HG02610 (cell line): Measurements from ENCODE around the gene ATP5F1B.
A peak's percentile ranks its signal among the peaks of the same experiment; 100 is the strongest.
"Not testable (repeated sequence)": the region's sequence is repeated elsewhere in the genome, so short reads cannot be mapped to it uniquely, and the experiment has no call there.

ENCODE experiments used
- ATAC-seq: cut with Tn5 transposase; IDR thresholded peaks from one replicate; pipeline ENCODE4 v1.9.1; 2021; ENCODE audit warnings: mild to moderate bottlenecking, moderate library complexity; ENCODE audit not compliant: unreplicated experiment

The ATP5F1B gene

DNA sequence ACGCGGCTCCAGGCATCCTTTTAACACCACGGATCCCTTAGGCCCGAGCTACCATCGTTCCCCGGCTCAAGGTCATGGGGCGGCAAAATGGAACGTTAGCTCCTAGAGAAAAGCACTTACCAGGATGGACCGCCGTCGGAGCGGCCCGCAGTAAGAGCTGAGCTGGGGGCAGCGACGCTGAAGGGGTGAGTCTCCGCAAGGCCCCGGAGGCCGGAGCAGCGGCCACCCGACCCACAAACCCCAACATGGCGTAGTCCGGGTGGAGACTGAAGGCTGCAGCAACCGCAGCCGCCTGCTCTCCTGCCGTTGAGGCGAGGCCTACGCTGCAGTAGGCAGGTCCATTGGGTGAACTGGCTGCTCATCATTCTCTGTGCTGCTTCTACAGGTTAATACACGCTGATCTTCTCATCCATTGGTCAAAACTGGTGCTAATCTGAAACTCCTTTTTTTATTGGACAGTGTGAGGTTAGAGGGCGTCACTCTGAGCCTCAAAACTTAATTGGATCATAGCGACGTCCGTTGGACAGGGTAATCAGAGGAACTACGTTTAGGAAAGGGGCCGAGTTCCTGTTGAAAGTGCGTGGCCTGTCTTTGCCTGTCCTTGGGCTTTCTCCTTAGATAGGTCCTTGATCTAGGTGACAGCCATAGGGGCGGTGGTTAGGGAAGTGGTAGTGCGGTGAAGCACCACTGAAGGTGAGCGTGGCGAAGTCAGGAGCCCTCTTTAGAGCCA, at the start of gene ATP5F1B:
TSS of gene ATP5F1B (minus strand) at position 268 of the 730 bp plus-strand sequence. CDS start at position 247, 21 bp downstream.
- peak; percentile 98 for ATAC-seq

DNA sequence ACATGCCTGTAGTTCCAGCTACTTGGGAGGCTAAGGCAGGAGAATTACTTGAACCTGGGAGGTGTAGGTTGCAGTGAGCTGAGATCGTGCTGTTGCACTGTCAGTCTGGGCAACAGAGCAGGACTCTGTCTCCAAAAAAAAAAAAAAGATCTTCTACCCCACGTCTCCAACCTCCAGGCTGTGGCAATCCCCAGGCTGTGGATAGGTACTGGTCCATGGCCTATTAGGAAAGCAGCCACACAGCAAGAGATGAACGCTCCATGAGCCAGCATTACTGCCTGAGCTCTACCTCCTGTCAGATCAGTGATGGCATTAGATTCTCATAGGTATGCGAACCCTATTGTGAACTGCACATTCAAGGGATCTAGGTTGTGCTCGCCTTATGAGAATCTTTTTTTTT, 48.4 kb upstream of the ATP5F1B start:
- no peak for ATAC-seq

DNA sequence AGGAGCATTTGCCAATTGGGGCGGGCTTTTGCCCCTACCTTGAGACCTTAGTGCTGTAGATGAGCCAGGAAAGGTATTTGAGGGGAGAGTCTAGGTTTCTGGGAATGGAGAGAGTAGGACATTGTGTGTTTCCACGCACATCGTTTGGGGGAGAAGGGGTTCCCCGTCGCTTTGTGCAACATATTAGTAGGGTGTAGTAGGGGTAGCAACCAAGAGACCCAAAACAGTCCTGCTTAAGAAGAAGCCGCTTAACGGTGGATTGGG, 43.0 kb upstream of the ATP5F1B start:
- no peak for ATAC-seq

DNA sequence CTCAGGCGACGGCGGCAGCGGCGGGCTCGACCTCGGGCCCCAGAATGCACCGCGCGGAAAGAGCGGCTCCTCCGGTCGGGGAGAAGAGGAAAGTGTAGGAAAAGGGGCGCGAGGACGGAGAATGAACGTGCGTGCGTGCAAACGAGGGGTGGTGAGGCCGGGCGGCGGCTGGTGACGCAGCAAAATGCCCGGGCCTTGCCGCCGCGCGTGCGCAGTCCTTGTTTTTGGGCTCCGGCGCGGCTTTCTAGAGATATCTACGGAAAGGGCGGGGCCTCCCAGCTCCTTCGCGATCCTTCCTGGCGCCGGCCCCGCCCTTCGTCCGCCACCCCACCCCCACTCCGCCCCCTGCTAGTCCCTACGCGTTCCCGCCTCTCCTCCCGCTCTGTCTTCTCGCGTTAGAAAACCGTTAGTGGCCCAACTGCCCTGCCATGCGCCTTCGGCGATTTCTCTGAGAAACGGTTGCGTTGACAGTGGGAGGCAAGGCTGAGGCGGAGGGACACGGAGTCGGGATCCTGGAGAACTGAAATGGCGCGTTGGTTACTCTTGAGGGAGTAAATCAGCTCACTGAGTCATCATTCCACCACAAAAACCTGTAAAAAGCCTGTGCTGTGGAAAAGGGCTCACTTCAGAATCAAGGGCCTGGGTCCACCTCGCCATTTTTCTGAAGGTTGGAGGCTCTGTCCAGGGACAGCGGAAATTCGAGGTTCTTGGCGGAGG, 42.5 kb upstream of the ATP5F1B start, which contains the start of gene PTGES3:
TSS of gene PTGES3 (minus strand) at position 156 of the 717 bp plus-strand sequence. CDS start 285 bp downstream, outside the sequence.
- ATAC-seq, result peak; percentile 66

DNA sequence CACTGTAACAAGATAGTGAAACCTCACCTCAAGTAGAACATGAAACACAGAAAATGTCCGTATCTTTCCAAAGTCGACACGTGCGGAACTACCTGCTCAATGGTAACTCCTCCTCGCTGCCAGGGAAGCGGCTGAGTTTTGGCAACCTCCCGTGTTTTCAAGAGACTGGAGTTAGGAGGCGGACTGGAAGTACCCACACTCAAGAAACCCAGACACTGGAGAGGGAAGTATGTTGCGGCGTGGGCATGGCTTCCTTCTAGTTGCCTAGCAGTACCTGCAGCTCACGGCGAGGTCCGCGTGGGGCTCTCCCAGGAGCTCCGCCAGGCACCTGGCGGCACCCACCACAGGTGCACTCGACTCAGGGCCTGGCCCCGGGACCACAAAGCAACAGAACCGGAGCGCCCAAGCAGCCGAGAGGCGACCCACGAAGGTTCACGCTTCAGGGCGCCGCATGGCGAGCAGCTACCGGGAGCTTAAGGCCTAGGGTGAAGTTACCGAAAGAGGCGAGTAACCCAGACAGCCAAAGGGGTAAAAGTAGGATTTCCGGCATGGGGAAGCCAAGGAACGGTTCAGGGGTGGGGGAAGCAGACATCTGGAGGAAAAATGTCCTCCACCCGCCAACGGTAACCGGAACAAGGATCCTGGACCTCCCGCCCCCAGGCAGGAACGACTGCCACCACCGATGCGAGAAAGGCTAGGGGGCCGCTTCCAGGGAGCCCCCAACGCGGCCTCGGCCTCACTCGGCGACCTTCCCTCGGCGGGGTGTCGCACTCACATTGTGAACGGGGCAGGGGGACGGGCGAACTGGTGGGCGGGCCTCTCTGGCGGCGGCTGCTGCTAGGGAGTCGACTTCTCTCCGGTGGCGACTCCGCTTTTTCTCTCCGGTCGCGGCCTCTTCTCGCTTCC, 41.7 kb upstream of the ATP5F1B start:
- peak; percentile 18 for ATAC-seq

DNA sequence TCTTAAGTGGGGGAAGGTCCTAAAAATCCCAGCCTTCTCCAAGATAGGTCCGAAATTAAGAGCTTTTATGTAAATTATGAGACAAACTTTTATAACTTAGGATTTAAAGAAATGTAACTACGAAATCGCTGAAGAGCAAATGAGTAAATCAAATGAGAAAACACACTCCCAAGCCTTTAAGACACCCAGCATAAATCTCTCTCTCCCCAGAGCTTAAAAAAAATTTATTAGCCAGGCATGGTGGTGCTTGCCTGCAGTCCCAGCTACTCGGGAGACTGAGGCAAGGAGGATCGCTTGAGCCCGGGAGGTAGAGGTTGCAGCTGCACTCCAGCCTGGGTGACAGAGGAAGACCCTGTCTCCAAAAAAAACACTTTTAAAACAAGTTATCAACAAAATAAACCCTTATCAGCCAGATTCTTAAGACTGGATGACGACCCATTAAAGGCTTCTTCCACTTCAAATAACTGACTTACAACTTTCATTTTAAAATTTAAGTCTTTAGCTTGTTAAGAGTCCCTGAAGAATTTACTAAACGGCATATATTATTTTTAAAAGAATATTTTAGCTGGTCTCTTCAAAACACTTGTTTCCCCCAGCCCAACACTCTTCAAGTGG, 39.1 kb upstream of the ATP5F1B start:
- no peak for ATAC-seq

DNA sequence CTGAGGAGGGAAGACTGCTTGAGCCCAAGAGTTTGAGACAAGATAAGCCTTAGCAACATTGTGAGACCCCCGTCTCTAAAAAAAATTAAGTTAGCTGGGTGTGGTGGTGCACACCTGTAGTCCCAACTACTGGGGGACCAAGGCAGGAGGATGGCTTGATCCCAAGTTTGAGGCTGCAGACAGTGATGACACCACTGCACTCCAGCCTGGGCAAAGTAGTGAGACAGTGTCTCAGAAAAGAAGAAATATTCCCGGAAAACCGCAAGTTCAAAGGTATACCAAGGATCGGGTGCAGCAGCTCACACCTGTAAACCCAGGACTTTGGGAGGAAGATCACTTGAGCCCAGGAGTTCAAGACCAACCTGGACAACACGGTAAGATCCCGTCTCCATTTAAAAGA, 36.5 kb upstream of the ATP5F1B start:
- ATAC-seq, result no peak

DNA sequence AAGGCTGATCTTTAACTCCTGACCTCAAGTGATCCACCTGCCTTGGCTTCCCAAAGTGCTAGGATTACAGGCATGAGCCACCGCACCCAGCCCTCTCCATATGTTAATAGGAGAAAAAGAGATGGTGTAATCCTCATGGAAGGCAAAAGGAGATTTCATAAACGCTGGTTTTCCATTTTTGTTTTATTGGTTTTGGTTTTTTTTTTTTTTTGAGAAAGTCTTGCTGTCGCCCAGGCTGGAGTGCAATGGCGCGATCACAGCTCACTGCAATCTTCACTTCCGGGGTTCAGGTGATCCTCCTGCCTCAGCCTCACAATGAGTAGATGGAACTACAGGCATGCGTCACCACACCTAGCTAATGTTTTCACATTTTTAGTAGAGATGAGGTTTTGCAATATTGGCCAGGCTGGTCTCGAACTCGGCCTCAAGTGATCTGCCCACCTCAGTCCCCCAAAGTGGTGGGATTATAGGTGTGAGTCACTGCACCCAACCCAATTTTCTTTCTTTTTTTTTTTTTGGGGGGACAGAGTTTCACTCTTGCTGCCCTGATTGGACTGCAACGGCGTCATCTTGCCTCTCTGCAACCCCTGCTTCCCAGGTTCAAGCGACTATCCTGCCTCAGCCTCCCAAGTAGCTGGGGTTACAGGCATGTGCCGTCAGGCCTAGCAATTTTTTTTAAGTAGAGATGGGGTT, 34.2 kb upstream of the ATP5F1B start:
- ATAC-seq, result no peak

DNA sequence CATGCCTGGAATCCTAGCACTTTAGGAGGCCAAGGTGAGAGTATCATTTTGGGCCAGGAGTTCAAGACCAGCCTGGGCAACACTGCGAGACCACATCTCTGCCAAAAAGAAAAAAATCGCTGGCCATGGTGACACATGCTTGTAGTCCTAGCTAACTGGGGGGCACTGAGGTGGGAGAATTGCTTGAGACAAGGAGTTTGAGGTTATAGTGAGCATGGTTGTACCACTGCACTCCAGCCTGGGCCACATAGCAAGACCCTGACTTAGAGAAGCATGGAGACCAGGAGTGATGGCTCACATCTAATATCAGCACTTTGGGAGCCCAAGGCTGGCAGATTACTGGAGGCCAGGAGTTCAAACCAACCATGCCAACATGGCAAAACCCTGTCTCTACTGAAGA, 33.1 kb upstream of the ATP5F1B start:
- ATAC-seq, result no peak

DNA sequence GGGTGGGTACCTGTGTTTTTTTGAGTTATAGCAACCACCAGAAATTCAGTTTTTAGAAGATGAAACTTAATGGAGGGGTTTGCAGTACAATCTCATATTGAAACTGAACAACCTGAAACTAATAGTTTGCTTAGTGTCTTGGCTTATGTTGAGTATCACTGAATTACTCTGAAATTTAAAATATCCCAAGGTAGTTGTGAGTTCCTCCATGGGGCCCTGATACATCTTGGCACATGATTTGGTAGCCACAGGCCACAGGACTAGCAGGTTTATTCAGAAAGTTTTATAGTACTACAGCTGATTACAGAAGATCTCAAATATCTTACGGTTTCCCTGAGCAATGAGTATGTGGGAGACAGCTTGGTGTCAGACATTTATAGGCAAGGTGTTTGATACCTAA, 31.9 kb upstream of the ATP5F1B start:
- ATAC-seq, result peak; percentile 65

DNA sequence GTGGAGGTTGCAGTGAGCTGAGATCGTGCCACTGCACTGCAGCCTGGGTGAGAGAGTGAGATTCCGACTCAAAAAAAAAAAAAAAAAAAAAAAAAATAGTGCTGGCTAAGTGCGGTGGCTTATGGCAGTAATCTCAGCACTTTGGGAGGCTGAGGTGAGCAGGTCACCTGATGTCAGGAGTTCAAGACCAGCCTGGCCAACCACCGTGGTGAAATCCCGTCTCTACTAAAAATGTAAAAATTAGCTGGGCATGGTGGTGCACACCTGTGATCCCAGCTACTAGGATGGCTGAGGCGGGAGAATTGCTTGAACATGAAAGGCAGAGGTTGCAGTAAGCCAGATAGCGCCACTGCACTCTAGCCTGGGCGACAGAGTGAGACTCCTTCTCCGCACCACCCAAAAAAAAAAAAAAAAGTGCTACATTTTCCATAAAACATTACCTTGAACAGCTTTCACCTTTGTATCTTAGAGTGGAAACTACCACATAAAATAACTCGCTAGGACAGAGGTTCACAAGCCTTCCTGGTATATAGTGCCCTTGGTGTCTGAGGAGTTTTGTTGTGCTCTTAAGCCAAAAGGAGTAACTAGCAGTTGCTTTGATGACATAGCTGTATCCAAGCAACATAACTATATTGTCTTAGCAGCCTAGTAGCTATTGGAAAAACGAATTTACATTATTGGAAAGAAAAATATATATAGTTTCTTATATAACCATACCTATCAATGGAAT, 31.2 kb upstream of the ATP5F1B start:
- no peak for ATAC-seq

DNA sequence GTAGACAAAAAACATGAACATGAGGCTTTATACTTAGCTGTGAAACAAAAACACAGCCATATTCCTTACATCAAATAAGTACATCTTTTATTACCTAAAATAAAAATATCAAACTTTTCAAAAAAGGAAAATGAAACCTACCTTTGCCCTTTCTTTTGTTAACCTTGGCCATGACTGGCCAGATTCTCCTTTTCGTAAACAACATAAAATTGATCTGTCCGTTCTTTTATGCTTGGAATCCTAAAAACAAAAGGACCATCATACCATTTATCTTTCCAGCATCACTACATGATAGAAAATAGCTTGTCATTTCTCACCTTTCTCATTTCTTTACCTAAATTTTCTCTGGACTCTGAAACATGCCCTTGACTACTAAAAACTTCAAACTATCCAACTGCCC, 25.8 kb upstream of the ATP5F1B start:
- ATAC-seq, result no peak

DNA sequence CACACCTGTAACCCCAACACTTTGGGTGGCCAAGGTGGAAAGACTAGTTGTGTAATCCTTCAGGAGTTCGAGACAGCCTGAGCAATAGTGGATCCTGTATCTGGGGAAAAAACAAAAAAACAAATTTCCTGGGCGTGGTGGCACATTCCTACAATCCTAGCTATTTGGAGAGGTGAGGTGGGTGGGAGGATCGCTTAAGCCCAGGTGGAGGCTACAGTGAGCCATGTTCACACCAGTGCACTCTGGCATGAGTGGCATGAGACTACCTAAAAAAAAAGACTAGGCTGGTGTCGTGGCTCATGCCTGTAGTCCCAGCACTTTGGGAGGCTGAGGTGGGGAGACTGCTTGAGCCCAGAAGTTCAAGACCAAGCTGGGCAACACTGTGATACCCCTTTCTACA, 25.1 kb upstream of the ATP5F1B start:
- ATAC-seq, result no peak

DNA sequence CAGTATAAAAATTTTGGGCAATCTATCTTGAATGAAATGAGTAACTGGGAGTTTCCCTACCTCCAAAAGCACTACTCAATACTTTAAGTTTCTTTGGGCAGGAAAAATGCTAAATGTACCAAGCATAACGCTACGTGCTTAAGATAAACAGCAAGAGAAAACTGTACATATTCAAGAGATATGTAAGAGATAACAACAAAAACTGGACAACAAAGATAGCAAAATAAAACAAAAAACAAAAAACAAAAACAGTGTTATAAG, 22.3 kb upstream of the ATP5F1B start:
- ATAC-seq, result no peak

DNA sequence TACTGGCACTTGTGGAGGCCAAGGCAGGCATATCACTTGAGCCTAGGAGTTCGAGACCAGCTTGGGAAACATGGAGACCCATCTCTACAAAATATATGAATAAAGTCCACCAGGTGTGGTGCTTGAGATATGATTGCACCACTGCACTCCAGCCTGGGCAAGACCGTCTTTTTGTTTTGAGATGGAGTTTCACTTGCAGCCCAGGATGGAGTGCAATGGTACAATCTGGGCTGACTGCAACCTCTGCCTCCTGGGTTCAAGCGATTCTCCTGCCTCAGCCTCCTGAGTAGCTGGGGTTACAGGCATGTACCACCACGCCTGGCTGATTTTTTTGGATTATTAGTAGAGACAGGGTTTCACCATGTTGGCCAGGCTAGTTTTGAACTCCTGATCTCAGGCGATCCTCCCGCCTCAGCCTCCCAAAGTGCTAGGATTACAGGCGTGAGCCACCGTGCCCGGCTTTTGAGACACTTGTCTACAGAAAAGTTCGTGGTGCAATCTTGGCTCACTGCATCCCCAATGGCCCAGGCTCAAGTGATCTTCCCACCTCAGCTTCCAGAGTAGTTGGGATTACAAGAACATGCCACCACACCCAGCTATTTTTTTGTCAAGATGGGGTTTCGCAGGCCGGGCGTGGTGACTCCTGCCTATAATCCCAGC, 16.3 kb upstream of the ATP5F1B start:
- ATAC-seq, result no peak

DNA sequence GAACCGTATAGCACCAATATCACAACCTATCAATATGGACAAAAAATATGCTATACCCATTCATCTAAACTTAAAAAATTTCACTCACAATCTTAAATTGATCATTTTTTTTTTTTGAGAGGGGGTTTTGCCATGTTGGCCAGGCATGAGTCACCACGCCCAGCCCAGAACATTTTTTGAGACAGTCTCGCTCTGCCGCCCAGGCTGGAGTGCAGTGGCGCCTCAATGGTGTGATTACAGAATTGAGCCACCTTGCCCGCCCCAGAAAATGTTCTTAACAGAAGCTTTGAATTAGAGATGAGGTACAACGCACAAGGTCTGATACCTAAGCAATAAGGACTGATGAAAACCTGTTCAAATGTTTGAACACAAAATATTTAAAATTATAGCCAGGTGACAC, 15.8 kb upstream of the ATP5F1B start:
- no peak for ATAC-seq

DNA sequence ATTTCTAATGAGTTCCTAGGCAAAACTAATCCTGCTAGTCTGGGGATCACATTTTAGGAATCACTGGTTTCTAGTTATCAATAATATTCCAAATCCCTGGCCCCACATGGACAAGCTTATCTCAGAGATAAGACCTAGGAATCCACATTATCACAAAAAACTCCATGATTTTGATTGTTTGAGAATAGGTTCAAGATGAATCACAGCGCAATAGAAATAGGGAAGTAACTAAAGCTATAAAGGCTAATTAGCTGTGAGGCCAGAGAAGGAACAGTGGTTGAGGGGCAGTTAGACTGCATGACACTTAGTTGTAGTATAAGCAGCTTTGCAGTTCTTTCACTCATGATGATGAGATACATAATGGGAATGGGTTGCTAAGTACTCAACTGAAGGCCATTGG, 13.1 kb upstream of the ATP5F1B start:
- ATAC-seq, result peak; percentile 35

DNA sequence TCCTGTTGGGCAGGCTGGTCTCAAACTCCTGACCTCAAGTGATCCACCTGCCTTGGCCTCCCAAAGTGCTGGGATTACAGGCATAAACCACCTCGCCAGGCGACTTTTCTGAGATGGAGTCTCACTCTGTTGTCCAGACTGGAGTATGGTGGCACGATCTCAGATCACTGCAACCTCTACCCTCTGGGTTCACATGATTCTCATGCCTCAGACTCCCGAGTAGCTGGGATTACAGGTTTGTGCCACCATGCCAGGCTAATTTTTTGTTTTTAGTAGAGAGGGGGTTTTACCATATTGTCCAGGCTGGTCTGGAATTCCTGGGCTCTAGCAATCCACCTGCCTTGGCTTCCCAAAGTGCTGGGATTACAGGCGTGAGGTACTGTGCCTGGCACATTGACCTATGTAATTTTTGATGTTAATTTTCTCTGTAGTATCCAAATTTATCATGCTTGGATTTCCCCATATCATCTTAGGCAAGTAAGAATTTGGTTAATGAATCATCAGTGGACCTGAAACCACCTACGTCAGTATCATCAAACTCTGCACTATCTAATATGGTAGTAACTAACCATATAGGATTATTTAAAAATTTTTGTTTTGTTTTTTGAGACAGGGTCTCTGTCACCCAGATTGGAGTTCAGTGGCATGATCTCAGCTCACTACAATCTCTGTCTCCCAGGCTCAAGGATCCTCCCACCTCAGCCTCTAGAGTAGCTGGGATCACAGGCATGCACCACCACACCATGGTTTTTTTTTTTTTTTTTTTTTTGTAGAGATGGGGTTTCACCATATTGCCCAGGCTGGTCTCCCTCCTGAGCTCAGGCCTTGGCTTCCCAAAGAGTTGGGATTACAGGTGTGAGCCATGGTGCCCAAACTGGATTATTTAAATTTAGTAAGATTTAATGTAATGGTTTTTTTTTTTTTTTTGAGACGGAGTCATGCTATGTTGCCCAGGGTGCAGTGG, 11.9 kb upstream of the ATP5F1B start:
- peak; percentile 59 for ATAC-seq

DNA sequence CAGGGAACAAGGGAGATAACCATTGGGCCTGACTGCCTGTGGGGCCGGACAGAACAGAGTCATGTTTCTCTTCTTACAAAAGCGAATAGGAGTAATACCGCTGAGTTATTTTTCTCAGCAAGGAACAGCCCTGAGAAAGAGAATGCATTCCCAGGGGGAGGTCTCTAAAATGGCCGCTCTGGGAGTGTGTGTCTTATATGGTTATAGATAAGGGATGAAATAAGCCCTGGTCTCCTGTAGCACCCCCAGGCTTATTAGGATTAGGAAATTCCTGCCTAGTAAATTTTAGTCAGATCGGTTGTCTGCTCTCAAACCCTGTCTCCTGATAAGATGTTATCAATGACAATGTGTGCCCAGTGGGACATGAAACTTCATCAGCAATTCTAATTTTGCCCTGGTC, 8.0 kb upstream of the ATP5F1B start:
- ATAC-seq, result not testable (repeated sequence)
